ENCODE results near the gene PLEKHM2.

DNA sequence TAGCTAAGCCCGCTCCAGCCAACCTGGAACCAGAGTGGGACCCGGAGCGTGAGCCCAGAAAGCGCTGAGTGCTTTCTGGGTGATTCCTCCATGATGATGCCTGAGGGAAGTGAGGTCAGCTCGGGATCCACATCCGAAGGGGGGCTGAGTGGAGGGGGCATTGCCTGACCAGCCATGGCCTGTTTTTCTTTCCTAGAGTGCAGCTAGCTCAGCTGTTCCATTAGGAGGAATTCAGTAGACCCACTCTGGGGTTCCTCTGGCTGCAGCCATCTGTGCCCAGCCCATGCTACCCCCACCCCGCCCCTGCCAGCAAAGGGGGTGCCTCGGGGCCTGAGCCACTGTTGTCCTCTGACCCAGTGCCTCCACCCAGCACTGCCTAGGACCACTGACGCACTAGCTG is 42.4 kb downstream of the PLEKHM2 start:
- TF ChIP-seq CTCF (IDR thresholded peaks at IDR 0.05): no peak
- TF ChIP-seq EZH2phosphoT487 (IDR thresholded peaks at IDR 0.05): no peak
